Measurements from ENCODE around the gene PAK1. TPM values are rescaled to one million over a fixed set of nuclear protein-coding genes. Genes with fewer than 3 reads are reported as not detected.
A peak's percentile ranks its signal among the peaks of the same experiment; 100 is the strongest.
"Not testable (repeated sequence)": the region's sequence is repeated elsewhere in the genome, so short reads cannot be mapped to it uniquely, and the experiment has no call there.

The PAK1 gene
- total RNA-seq, 2 donors from 2014 or later, result 24.1 to 46.5 TPM

GRCh38 chr11:77503006-77503405, 29.1 kb upstream of the PAK1 start:
- DNase-seq (ENCODE audit: low spot score) (no peak), ATAC-seq (no peak)
- no peaks in the 10 kb centered on the region for H3K4me1 Mint-ChIP-seq (ENCODE audit: low read depth in 2 of 2)
- no peaks in the 10 kb centered on the region for H3K36me3 Mint-ChIP-seq
- peaks cover 21 to 22% of the 10 kb centered on the region in 2 donors for H3K27me3 Mint-ChIP-seq
- H3K9me3 Mint-ChIP-seq, result no peaks in the 10 kb centered on the region
- H3K27ac Mint-ChIP-seq, result no peak overlapping the region
- no peak overlapping the region for H3K4me3 Mint-ChIP-seq

- H3K4me1 Mint-ChIP-seq (ENCODE audit: low read depth in 2 of 2), result no peaks in the 10 kb centered on the region
- H3K36me3 Mint-ChIP-seq, result no peaks in the 10 kb centered on the region
- DNase-seq (ENCODE audit: low spot score), result no peak
- no peaks in the 10 kb centered on the region for H3K9me3 Mint-ChIP-seq
- no peak for ATAC-seq
- H3K27me3 Mint-ChIP-seq, result peaks cover 17 to 22% of the 10 kb centered on the region in 2 donors
- no peak overlapping the region for H3K4me3 Mint-ChIP-seq
- H3K27ac Mint-ChIP-seq, result no peak overlapping the region
Observed at GRCh38 chr11:77502346-77502905, 28.5 kb upstream of the PAK1 start.

GRCh38 chr11:77501758-77502157, 27.9 kb upstream of the PAK1 start:
- Mint-ChIP-seq H3K27ac (no peak overlapping the region), H3K4me3 (no peak overlapping the region), H3K36me3 (no peaks in the 10 kb centered on the region), H3K4me1 (ENCODE audit: low read depth in 2 of 2) (no peaks in the 10 kb centered on the region), H3K27me3 (peaks cover 17 to 20% of the 10 kb centered on the region in 2 donors), H3K9me3 (no peaks in the 10 kb centered on the region)
- ATAC-seq, result no peak
- no peak for DNase-seq (ENCODE audit: low spot score)

- no peak overlapping the region for H3K4me3 Mint-ChIP-seq
- H3K27ac Mint-ChIP-seq, result no peak overlapping the region
- H3K36me3 Mint-ChIP-seq, result peaks cover 4% of the 10 kb centered on the region
- H3K9me3 Mint-ChIP-seq, result no peaks in the 10 kb centered on the region
- H3K27me3 Mint-ChIP-seq, result peaks cover 13 to 14% of the 10 kb centered on the region in 2 donors
- no peak for DNase-seq (ENCODE audit: low spot score)
- no peak for ATAC-seq
- peaks cover 0 to 3% of the 10 kb centered on the region in 2 donors for H3K4me1 Mint-ChIP-seq (ENCODE audit: low read depth in 2 of 2)
Observed at GRCh38 chr11:77497368-77497767, 23.5 kb upstream of the PAK1 start.

GRCh38 chr11:77495526-77495925, 21.6 kb upstream of the PAK1 start:
- DNase-seq (ENCODE audit: low spot score) (no peak), ATAC-seq (no peak)
- H3K36me3 Mint-ChIP-seq, result peaks cover 4% of the 10 kb centered on the region
- H3K9me3 Mint-ChIP-seq, result no peaks in the 10 kb centered on the region
- no peak overlapping the region for H3K4me3 Mint-ChIP-seq
- no peak overlapping the region for H3K27ac Mint-ChIP-seq
- peaks cover 12 to 20% of the 10 kb centered on the region in 2 donors for H3K27me3 Mint-ChIP-seq
- peaks cover 0 to 3% of the 10 kb centered on the region in 2 donors for H3K4me1 Mint-ChIP-seq (ENCODE audit: low read depth in 2 of 2)

- H3K36me3 Mint-ChIP-seq; ATAC-seq; H3K4me1 Mint-ChIP-seq (ENCODE audit: low read depth in 2 of 2); H3K9me3 Mint-ChIP-seq; DNase-seq (ENCODE audit: low spot score); H3K4me3 Mint-ChIP-seq; H3K27ac Mint-ChIP-seq: not testable (repeated sequence)
- H3K27me3 Mint-ChIP-seq, result peaks cover 2 to 12% of the 10 kb centered on the region in 2 donors
Observed at GRCh38 chr11:77490035-77490434, 16.1 kb upstream of the PAK1 start.

- Mint-ChIP-seq H3K27ac (no peak overlapping the region), H3K27me3 (peaks cover 9 to 23% of the 10 kb centered on the region in 2 donors), H3K4me3 (no peak overlapping the region), H3K36me3 (no peaks in the 10 kb centered on the region), H3K9me3 (no peaks in the 10 kb centered on the region), H3K4me1 (ENCODE audit: low read depth in 2 of 2) (no peaks in the 10 kb centered on the region)
- peak in 1 of 2 donors; percentile 13 for ATAC-seq
- DNase-seq (ENCODE audit: low spot score), result no peak
Observed at GRCh38 chr11:77487790-77488189, 13.9 kb upstream of the PAK1 start.

GRCh38 chr11:77479746-77480352, 6.0 kb upstream of the PAK1 start:
- DNase-seq (ENCODE audit: low spot score), result no peak
- Mint-ChIP-seq H3K27me3 (peaks cover 10 to 18% of the 10 kb centered on the region in 2 donors), H3K27ac (no peak overlapping the region), H3K4me3 (no peak overlapping the region), H3K9me3 (no peaks in the 10 kb centered on the region), H3K36me3 (no peaks in the 10 kb centered on the region), H3K4me1 (ENCODE audit: low read depth in 2 of 2) (peaks cover 5 to 6% of the 10 kb centered on the region in 2 donors)
- ATAC-seq, result no peak

GRCh38 chr11:77475206-77475605, 1.3 kb upstream of the PAK1 start:
- Mint-ChIP-seq H3K4me3 (peak overlapping the region; percentile 66), H3K27me3 (peaks cover 7 to 27% of the 10 kb centered on the region in 2 donors), H3K4me1 (ENCODE audit: low read depth in 2 of 2) (peaks cover 12 to 22% of the 10 kb centered on the region in 2 donors), H3K36me3 (no peaks in the 10 kb centered on the region), H3K27ac (peak overlapping the region in 1 of 2 donors; percentile 5), H3K9me3 (no peaks in the 10 kb centered on the region)
- no peak for ATAC-seq
- DNase-seq (ENCODE audit: low spot score), result no peak

- Mint-ChIP-seq H3K27ac (peak overlapping the region; percentile 5 to 77), H3K4me1 (ENCODE audit: low read depth in 2 of 2) (peaks cover 12 to 25% of the 10 kb centered on the region in 2 donors), H3K36me3 (no peaks in the 10 kb centered on the region), H3K27me3 (peaks cover 7 to 31% of the 10 kb centered on the region in 2 donors), H3K4me3 (peak overlapping the region; percentile 66), H3K9me3 (no peaks in the 10 kb centered on the region)
- DNase-seq (ENCODE audit: low spot score) (no peak), ATAC-seq (no peak)
Observed at GRCh38 chr11:77474684-77475060, 778 bp upstream of the PAK1 start.

- H3K4me1 Mint-ChIP-seq (ENCODE audit: low read depth in 2 of 2), result peaks cover 12 to 25% of the 10 kb centered on the region in 2 donors
- H3K4me3 Mint-ChIP-seq, result peak overlapping the region; percentile 74
- no peaks in the 10 kb centered on the region for H3K36me3 Mint-ChIP-seq
- peak; percentile 72 to 76 for ATAC-seq
- H3K27ac Mint-ChIP-seq, result no peak overlapping the region
- H3K9me3 Mint-ChIP-seq, result no peaks in the 10 kb centered on the region
- no peak for DNase-seq (ENCODE audit: low spot score)
- peaks cover 7 to 32% of the 10 kb centered on the region in 2 donors for H3K27me3 Mint-ChIP-seq
Observed at GRCh38 chr11:77472991-77473800, 698 bp downstream of the PAK1 start.

- H3K4me3 Mint-ChIP-seq, result peak overlapping the region; percentile 74
- no peak for ATAC-seq
- no peak for DNase-seq (ENCODE audit: low spot score)
- peaks cover 12 to 25% of the 10 kb centered on the region in 2 donors for H3K4me1 Mint-ChIP-seq (ENCODE audit: low read depth in 2 of 2)
- peaks cover 14 to 46% of the 10 kb centered on the region in 2 donors for H3K27me3 Mint-ChIP-seq
- H3K27ac Mint-ChIP-seq, result no peak overlapping the region
- H3K9me3 Mint-ChIP-seq, result no peaks in the 10 kb centered on the region
- H3K36me3 Mint-ChIP-seq, result no peaks in the 10 kb centered on the region
Observed at GRCh38 chr11:77471558-77472193, 2.2 kb downstream of the PAK1 start.

GRCh38 chr11:77470971-77471370, 2.9 kb downstream of the PAK1 start:
- H3K27me3 Mint-ChIP-seq, result peaks cover 14 to 46% of the 10 kb centered on the region in 2 donors

More at GRCh38 chr11:77470971-77471370, 2.9 kb downstream of the PAK1 start:
- ATAC-seq, result no peak
- peak overlapping the region; percentile 5 for H3K4me3 Mint-ChIP-seq
- peaks cover 12 to 25% of the 10 kb centered on the region in 2 donors for H3K4me1 Mint-ChIP-seq (ENCODE audit: low read depth in 2 of 2)
- H3K36me3 Mint-ChIP-seq, result no peaks in the 10 kb centered on the region
- no peak overlapping the region for H3K27ac Mint-ChIP-seq
- no peak for DNase-seq (ENCODE audit: low spot score)
- H3K9me3 Mint-ChIP-seq, result no peaks in the 10 kb centered on the region
